Measurements from ENCODE around the gene HSPA12B. TPM values are rescaled to one million over a fixed set of nuclear protein-coding genes. Genes with fewer than 3 reads are reported as not detected.

The HSPA12B gene
- total and polyA plus RNA-seq, 2 of the 13 experiments (the other 11 are each of a cell fraction or from before 2014, with no cell fraction given): 0.01 TPM; not detected in 1

GRCh38 chr20:3739926-3740451 is 7.5 kb downstream of the HSPA12B start (continued):
- no peak for TF ChIP-seq ZC3H13 (CRISPR knock-in tag; IDR thresholded peaks at IDR 0.05)
- no peak for TF ChIP-seq ATRX (CRISPR knock-in tag; IDR thresholded peaks at IDR 0.05; ENCODE audit: borderline replicate concordance)
- no peak for TF ChIP-seq SNAI1 (CRISPR knock-in tag; IDR thresholded peaks at IDR 0.05; ENCODE audit: borderline replicate concordance)
- no peak for TF ChIP-seq ZNF510 (CRISPR knock-in tag; IDR thresholded peaks at IDR 0.05; ENCODE audit: low read depth)
- 0 out of 2 replicates have a peak, but pooled peaks have one; percentile 48 for TF ChIP-seq ZNF740 (CRISPR knock-in tag; IDR thresholded peaks at IDR 0.05)
- TF ChIP-seq NFKBIZ (CRISPR knock-in tag; IDR thresholded peaks at IDR 0.05): no peak
- TF ChIP-seq ZNF282 (IDR thresholded peaks at IDR 0.05; ENCODE audit: partially characterized antibody): no peak
- TF ChIP-seq RFXANK (CRISPR knock-in tag; IDR thresholded peaks at IDR 0.05): no peak
- TF ChIP-seq SPEN (CRISPR knock-in tag; IDR thresholded peaks at IDR 0.05; ENCODE audit: low read depth): peak; percentile 31; the same call in 1 of the 2 replicates
- TF ChIP-seq FIP1L1 (IDR thresholded peaks at IDR 0.05; ENCODE audit: borderline replicate concordance, insufficient read depth, low read depth, low read length): no peak
- no peak for TF ChIP-seq NFATC3 (CRISPR knock-in tag; IDR thresholded peaks at IDR 0.05)
- TF ChIP-seq ZBTB42 (CRISPR knock-in tag; IDR thresholded peaks at IDR 0.05): no peak
- TF ChIP-seq KLF6 (CRISPR knock-in tag; IDR thresholded peaks at IDR 0.05): no peak
- TF ChIP-seq ZNF263 (CRISPR knock-in tag; IDR thresholded peaks at IDR 0.05): peak; percentile 85
- peak; percentile 35; the same call in 1 of the 2 replicates for TF ChIP-seq MEIS1 (CRISPR knock-in tag; IDR thresholded peaks at IDR 0.05; ENCODE audit: borderline replicate concordance)
- TF ChIP-seq ZNF143 (CRISPR knock-in tag; IDR thresholded peaks at IDR 0.05): peak; percentile 4; the same call in 1 of the 2 replicates
- TF ChIP-seq, protein P1, sequence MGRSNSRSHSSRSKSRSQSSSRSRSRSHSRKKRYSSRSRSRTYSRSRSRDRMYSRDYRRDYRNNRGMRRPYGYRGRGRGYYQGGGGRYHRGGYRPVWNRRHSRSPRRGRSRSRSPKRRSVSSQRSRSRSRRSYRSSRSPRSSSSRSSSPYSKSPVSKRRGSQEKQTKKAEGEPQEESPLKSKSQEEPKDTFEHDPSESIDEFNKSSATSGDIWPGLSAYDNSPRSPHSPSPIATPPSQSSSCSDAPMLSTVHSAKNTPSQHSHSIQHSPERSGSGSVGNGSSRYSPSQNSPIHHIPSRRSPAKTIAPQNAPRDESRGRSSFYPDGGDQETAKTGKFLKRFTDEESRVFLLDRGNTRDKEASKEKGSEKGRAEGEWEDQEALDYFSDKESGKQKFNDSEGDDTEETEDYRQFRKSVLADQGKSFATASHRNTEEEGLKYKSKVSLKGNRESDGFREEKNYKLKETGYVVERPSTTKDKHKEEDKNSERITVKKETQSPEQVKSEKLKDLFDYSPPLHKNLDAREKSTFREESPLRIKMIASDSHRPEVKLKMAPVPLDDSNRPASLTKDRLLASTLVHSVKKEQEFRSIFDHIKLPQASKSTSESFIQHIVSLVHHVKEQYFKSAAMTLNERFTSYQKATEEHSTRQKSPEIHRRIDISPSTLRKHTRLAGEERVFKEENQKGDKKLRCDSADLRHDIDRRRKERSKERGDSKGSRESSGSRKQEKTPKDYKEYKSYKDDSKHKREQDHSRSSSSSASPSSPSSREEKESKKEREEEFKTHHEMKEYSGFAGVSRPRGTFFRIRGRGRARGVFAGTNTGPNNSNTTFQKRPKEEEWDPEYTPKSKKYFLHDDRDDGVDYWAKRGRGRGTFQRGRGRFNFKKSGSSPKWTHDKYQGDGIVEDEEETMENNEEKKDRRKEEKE (IDR thresholded peaks at IDR 0.05): no peak
- TF ChIP-seq ZNF609 (CRISPR knock-in tag; IDR thresholded peaks at IDR 0.05; ENCODE audit: borderline replicate concordance): no peak
- TF ChIP-seq, protein P2, sequence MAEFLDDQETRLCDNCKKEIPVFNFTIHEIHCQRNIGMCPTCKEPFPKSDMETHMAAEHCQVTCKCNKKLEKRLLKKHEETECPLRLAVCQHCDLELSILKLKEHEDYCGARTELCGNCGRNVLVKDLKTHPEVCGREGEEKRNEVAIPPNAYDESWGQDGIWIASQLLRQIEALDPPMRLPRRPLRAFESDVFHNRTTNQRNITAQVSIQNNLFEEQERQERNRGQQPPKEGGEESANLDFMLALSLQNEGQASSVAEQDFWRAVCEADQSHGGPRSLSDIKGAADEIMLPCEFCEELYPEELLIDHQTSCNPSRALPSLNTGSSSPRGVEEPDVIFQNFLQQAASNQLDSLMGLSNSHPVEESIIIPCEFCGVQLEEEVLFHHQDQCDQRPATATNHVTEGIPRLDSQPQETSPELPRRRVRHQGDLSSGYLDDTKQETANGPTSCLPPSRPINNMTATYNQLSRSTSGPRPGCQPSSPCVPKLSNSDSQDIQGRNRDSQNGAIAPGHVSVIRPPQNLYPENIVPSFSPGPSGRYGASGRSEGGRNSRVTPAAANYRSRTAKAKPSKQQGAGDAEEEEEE (CRISPR knock-in tag; IDR thresholded peaks at IDR 0.05; ENCODE audit: borderline replicate concordance): 0 out of 2 replicates have a peak, but pooled peaks have one; percentile 27
- TF ChIP-seq SKI (IDR thresholded peaks at IDR 0.05; ENCODE audit: partially characterized antibody): no peak
- 0 out of 2 replicates have a peak, but pooled peaks have one; percentile 13 for TF ChIP-seq MTA1 (CRISPR knock-in tag; IDR thresholded peaks at IDR 0.05; ENCODE audit: borderline replicate concordance)
- no peak for TF ChIP-seq MEIS2 (CRISPR knock-in tag; IDR thresholded peaks at IDR 0.05)

All from HepG2 (cell line).